HG03457 (cell line): ENCODE results near the gene NTSR2.

Experiments
- ATAC-seq: cut with Tn5 transposase; IDR thresholded peaks from one replicate; pipeline ENCODE4 v1.9.1; 2021; ENCODE audit warnings: moderate number of reproducible peaks; ENCODE audit not compliant: unreplicated experiment

The NTSR2 gene

GRCh38 chr2:11630855-11631254, 39.1 kb downstream of the NTSR2 start:
- no peak for ATAC-seq

GRCh38 chr2:11629851-11630250, 40.1 kb downstream of the NTSR2 start:
- no peak for ATAC-seq

- ATAC-seq = no peak
Measured at GRCh38 chr2:11629215-11629614, 40.8 kb downstream of the NTSR2 start.

GRCh38 chr2:11628675-11629074, 41.3 kb downstream of the NTSR2 start:
- no peak for ATAC-seq

- no peak for ATAC-seq
Measured at GRCh38 chr2:11625671-11626070, 44.3 kb downstream of the NTSR2 start.

GRCh38 chr2:11624893-11625292, 45.1 kb downstream of the NTSR2 start:
- ATAC-seq = no peak

GRCh38 chr2:11622611-11623010, 47.4 kb downstream of the NTSR2 start:
- no peak for ATAC-seq

GRCh38 chr2:11621410-11621809, 48.6 kb downstream of the NTSR2 start:
- ATAC-seq = no peak

- no peak for ATAC-seq
Measured at GRCh38 chr2:11618708-11619062, 51.3 kb downstream of the NTSR2 start.

GRCh38 chr2:11617984-11618707, 51.8 kb downstream of the NTSR2 start:
- ATAC-seq = no peak

- no peak for ATAC-seq
Measured at GRCh38 chr2:11617527-11617926, 52.5 kb downstream of the NTSR2 start.

- no peak for ATAC-seq
Measured at GRCh38 chr2:11616851-11617415, 53.1 kb downstream of the NTSR2 start.

- no peak for ATAC-seq
Measured at GRCh38 chr2:11616097-11616687, 53.8 kb downstream of the NTSR2 start.

GRCh38 chr2:11615209-11615608, 54.8 kb downstream of the NTSR2 start:
- ATAC-seq = no peak

GRCh38 chr2:11613297-11613696, 56.7 kb downstream of the NTSR2 start:
- ATAC-seq = no peak

GRCh38 chr2:11612553-11613215, 57.3 kb downstream of the NTSR2 start:
- no peak for ATAC-seq

GRCh38 chr2:11611251-11611650, 58.7 kb downstream of the NTSR2 start:
- no peak for ATAC-seq

- no peak for ATAC-seq
Measured at GRCh38 chr2:11610624-11611242, 59.3 kb downstream of the NTSR2 start.
